ENCODE results near the gene GRHL1. TPM values are rescaled to one million over a fixed set of nuclear protein-coding genes. Genes with fewer than 3 reads are reported as not detected.
"Not testable (repeated sequence)": the region's sequence is repeated elsewhere in the genome, so short reads cannot be mapped to it uniquely, and the experiment has no call there.

GRHL1 gene
- total RNA-seq, 4 donors from 2014 or later = 112 to 233 (median 121) TPM

DNA sequence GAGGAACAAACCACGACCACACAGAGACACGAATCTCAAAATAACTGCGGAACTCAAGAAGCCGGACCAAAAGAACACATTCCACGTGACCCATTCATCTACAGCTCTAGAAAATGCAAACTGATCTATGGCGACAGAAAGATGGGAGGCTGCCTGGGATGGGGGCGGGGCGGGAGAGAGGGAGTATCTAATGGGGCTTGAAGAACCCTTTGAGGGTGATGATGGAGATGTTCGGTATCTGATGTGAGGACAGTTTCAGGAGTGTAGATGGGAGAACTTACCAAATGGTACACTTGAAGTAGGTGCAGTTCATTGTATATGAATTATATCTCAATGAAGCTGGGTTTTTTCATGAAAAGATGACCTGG is 57.3 kb downstream of the GRHL1 start:
- Histone ChIP-seq H3K27ac (peak overlapping the region; percentile 51), H3K9me3 (no peaks in the 10 kb centered on the region), H3K27me3 (no peaks in the 10 kb centered on the region), H3K4me3 (no peak overlapping the region), H3K4me1 (peaks cover 48% of the 10 kb centered on the region), H3K36me3 (no peaks in the 10 kb centered on the region)
- TF ChIP-seq, protein P1, sequence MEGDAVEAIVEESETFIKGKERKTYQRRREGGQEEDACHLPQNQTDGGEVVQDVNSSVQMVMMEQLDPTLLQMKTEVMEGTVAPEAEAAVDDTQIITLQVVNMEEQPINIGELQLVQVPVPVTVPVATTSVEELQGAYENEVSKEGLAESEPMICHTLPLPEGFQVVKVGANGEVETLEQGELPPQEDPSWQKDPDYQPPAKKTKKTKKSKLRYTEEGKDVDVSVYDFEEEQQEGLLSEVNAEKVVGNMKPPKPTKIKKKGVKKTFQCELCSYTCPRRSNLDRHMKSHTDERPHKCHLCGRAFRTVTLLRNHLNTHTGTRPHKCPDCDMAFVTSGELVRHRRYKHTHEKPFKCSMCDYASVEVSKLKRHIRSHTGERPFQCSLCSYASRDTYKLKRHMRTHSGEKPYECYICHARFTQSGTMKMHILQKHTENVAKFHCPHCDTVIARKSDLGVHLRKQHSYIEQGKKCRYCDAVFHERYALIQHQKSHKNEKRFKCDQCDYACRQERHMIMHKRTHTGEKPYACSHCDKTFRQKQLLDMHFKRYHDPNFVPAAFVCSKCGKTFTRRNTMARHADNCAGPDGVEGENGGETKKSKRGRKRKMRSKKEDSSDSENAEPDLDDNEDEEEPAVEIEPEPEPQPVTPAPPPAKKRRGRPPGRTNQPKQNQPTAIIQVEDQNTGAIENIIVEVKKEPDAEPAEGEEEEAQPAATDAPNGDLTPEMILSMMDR (IDR thresholded peaks at IDR 0.05) = no peak
- TF ChIP-seq POLR2A (IDR thresholded peaks at IDR 0.05) (no peak), EP300 (IDR thresholded peaks at IDR 0.05) (no peak), POLR2AphosphoS5 (IDR thresholded peaks at IDR 0.05) (no peak)
- WGBS = 74% methylated on average over 9 of the region's 9 CpGs
- peak in 1 of 2 donors; percentile 47 for DNase-seq (ENCODE audit: low spot score in 2 of 2)

DNA sequence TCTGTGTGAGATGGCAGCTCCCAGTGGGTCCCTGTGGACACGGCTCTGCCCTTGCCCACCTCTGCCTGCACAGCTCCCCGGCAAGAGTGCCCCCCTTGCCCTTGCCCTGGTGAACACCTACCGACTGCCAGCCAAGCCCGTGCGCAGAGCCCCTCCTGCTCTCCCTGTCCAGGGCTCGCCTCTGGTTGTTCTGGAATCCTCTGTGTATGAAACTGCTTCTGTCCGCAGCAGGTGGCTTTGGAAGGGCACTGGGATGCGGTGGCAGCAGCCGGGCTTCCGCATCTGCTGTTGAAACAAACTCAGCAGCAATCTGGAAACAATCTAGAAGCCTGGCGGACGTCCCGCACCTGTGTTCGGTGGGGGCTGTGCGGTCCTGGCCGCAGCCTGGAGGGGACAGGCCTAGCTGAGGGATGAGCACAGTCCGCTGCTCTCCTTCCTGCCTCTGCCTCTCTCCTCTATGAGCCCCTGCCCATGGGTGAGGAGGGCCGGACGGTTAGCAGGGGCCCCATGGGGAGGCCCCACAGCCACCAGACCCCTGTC is 57.8 kb downstream of the GRHL1 start:
- DNase-seq (ENCODE audit: low spot score in 2 of 2) = peak; percentile 61 to 76
- no peaks in the 10 kb centered on the region for H3K27me3 ChIP-seq
- TF ChIP-seq EP300 (IDR thresholded peaks at IDR 0.05) (no peak), POLR2AphosphoS5 (IDR thresholded peaks at IDR 0.05) (no peak), POLR2A (IDR thresholded peaks at IDR 0.05) (no peak)
- TF ChIP-seq, protein P1 (IDR thresholded peaks at IDR 0.05) = no peak
- 86% methylated on average over 12 of the region's 19 CpGs for WGBS
- no peak overlapping the region for H3K4me3 ChIP-seq
- no peaks in the 10 kb centered on the region for H3K36me3 ChIP-seq
- H3K9me3 ChIP-seq = no peaks in the 10 kb centered on the region
- peaks cover 43% of the 10 kb centered on the region for H3K4me1 ChIP-seq
- H3K27ac ChIP-seq = peak overlapping the region; percentile 41

DNA sequence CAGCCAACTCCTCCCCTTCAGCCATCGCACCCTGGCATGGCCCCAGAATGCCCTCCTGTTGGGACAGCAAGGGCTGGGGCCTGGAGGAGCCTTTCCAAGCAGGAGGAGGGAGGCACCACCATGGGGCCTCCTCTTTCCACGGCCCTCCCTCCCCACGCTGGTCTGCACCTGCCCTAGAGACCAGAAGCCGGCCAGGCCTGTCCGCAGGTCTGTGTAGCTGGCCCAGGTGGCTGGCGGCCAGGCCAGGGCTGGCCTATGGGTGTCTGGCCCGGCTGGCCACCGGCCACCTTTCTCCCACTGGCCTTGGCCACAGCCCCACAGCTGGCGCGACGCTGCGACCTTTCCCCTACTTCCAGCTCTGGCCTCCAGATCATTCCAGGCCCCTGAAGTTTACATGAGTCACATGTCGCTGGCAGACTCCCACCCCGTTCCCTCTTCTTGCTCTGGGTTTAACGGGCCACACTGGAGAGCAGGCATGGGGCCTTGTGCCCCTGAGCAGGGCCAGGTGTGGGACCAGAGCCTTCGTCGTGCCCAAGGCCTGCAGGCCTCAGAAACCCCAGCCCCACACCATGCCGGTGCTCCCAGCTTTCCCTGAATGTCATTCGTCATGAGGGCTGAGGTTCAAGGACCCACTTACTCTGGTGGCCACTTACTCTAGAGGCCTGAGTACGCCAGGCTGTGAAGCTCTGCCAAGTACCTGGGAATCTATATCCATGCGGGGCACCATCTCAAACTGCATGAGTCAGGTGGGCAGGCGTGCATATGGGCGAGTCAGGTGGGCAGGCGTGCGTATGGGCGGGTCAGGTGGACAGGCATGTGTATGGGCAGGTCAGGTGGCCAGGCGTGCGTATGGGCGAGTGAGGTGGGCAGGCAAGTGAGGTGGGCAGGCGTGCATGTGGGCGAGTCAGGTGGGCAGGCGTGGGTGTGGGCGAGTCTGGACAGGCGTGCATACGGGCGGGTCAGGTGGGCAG is 58.6 kb downstream of the GRHL1 start:
- TF ChIP-seq, protein P1 (IDR thresholded peaks at IDR 0.05) = no peak
- no peak for TF ChIP-seq POLR2AphosphoS5 (IDR thresholded peaks at IDR 0.05)
- no peak for TF ChIP-seq EP300 (IDR thresholded peaks at IDR 0.05)
- no peak for TF ChIP-seq POLR2A (IDR thresholded peaks at IDR 0.05)
- H3K4me3 ChIP-seq = no peak overlapping the region
- 81% methylated on average over 25 of the region's 36 CpGs for WGBS
- peak; percentile 75 to 78 for DNase-seq (ENCODE audit: low spot score in 2 of 2)
- peaks cover 40% of the 10 kb centered on the region for H3K4me1 ChIP-seq
- H3K27ac ChIP-seq = peak overlapping the region; percentile 41
- no peaks in the 10 kb centered on the region for H3K9me3 ChIP-seq
- H3K27me3 ChIP-seq = no peaks in the 10 kb centered on the region
- H3K36me3 ChIP-seq = no peaks in the 10 kb centered on the region

DNA sequence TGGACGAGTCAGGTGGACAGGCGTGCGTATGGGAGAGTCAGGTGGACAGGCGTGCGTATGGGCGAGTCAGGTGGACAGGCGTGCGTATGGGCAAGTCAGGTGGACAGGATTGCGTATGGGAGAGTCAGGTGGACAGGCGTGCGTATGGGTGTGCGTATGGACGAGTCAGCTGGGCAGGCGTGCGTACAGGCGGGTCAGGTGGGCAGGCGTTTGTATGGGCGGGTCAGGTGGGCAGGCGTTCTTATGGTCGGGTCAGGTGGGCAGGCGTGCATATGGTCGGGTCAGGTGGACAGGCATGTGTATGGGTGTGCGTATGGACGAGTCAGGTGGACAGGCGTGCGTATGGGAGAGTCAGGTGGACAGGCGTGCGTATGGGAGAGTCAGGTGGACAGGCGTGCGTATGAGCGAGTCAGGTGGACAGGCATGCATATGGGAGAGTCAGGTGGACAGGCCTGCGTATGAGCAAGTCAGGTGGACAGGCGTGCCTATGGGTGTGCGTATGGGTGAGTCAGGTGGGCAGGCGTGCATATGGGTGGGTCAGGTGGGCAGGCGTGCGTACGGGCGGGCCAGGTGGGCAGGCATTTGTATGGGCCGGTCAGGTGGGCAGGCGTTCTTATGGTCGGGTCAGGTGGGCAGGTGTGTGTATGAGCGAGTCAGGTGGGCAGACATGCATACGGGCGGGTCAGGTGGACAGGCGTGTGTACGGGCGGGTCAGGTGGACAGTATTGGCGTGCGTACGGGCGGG is 59.5 kb downstream of the GRHL1 start:
- not testable (repeated sequence) for H3K4me3 ChIP-seq, H3K36me3 ChIP-seq, H3K27me3 ChIP-seq, H3K9me3 ChIP-seq, H3K27ac ChIP-seq
- WGBS = 94% methylated on average over 52 of the region's 52 CpGs
- peak in 1 of 2 donors; percentile 59 for DNase-seq (ENCODE audit: low spot score in 2 of 2)
- H3K4me1 ChIP-seq = peaks cover 40% of the 10 kb centered on the region

DNA sequence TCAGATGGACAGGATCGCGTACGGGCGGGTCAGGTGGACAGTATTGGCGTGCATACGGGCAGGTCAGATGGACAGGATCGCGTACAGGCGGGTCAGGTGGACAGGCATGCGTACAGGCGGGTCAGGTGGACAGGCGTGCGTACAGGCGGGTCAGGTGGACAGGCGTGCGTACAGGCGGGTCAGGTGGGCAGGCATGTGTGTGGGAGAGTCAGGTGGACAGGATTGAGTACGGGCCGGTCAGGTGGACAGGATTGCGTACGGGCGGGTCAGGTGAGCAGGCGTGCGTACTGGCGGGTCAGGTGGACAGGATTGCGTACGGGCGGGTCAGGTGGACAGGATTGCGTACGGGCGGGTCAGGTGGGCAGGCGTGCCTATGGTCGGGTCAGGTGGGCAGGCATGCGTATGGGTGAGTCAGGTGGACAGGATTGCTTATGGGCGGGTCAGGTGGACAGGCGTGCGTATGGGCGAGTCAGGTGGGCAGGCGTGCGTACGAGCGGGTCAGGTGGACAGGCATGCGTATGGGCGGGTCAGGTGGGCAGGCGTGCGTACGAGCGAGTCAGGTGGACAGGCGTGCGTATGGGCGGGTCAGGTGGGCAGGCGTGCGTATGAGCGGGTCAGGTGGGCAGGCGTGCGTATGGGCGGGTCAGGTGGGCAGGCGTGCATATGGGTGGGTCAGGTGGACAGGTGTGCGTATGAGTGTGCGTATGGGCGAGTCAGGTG is 60.3 kb downstream of the GRHL1 start:
- DNase-seq (ENCODE audit: low spot score in 2 of 2) = peak in 1 of 2 donors; percentile 66
- peaks cover 35% of the 10 kb centered on the region for H3K4me1 ChIP-seq
- H3K36me3 ChIP-seq, H3K27me3 ChIP-seq, H3K27ac ChIP-seq, H3K9me3 ChIP-seq, H3K4me3 ChIP-seq: not testable (repeated sequence)
- 91% methylated on average over 61 of the region's 61 CpGs for WGBS

DNA sequence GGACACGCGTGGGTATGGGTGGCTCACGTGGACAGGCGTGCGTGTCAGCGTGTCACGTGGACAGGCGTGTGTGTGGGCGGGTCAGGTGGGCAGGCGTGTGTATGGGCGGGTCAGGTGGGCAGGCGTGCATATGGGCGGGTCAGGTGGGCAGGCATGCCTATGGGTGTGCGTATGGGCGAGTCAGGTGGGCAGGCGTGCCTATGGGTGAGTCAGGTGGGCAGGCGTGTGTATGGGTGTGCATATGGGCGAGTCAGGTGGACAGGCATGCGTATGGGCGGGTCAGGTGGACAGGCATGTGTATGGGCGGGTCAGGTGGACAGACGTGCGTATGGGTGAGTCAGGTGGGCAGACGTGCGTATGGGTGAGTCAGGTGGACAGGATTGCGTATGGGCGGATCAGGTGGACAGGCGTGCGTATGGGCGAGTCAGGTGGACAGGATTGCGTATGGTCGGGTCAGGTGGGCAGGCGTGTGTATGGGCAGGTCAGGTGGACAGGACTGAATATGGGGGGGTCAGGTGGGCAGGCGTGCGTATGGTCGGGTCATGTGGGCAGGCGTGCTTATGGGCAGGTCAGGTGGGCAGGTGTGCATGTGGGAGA is 61.0 kb downstream of the GRHL1 start:
- H3K4me3 ChIP-seq, H3K9me3 ChIP-seq, H3K36me3 ChIP-seq, H3K27me3 ChIP-seq, H3K27ac ChIP-seq: not testable (repeated sequence)
- peak in 1 of 2 donors; percentile 62 for DNase-seq (ENCODE audit: low spot score in 2 of 2)
- H3K4me1 ChIP-seq = peaks cover 28% of the 10 kb centered on the region
- 88% methylated on average over 37 of the region's 37 CpGs for WGBS

Data from suprapubic skin (tissue), 4 donors.